HCT116 (cell line): ENCODE measurements around the gene PLCB1. TPM values are rescaled to one million over a fixed set of nuclear protein-coding genes. Genes with fewer than 3 reads are reported as not detected.

ENCODE experiments used
- ATAC-seq: fragments of 200-7000 bp; cut with Tn5 transposase; 2 replicates; pipeline ENCODE4 v1.9.1; 2020; ENCODE audit warnings: mild to moderate bottlenecking, moderate library complexity
- BruUV-seq: library from RNA; stranded (reverse); fragments of 400-500 nt; replicated peaks from 2 replicates; lab custom pipeline; 2021; lab: Mats Ljungman, UMichigan
- CTCF ChIA-PET: fragments of 300-600 bp; sonication (Branson Sonifier 250); formaldehyde crosslinking; loops from one replicate; lab custom pipeline; 2021; ENCODE audit warnings: antibody characterized with exemption; lab: Charles Lee
- POLR2A ChIA-PET: fragments of 300-600, 350-600 bp; sonication (Branson Sonifier 250); formaldehyde crosslinking; loops from one replicate; lab custom pipeline; 2021; ENCODE audit warnings: antibody characterized with exemption; lab: Charles Lee
- RAD21 ChIA-PET, 2 experiments: fragments of 300-600 bp; sonication (Branson Sonifier 250); formaldehyde crosslinking; loops; one replicate each; lab custom pipeline; 2023; ENCODE audit warnings: low total read pairs in 2 of 2; ENCODE audit not compliant: uncharacterized antibody in 2 of 2, unreplicated experiment in 2 of 2, low non-redundant PET in 1 of 2; lab: Charles Lee
- DNase-seq: peaks from one replicate; pipeline ENCODE4 v3.0.0-alpha.2; 2010; ENCODE audit warnings: low read depth, low spot score
- H2AFZ ChIP-seq: fragments of 200-600 bp; shearing (Covaris generic), sonication (generic); 2 replicates; pipeline ENCODE4 v1.6.1; 2017; ENCODE audit warnings: low read depth, mixed run types, mixed read lengths, antibody characterized with exemption, low read length; ENCODE audit not compliant: poor library complexity, severe bottlenecking
- H3K27ac ChIP-seq: 2 replicates; pipeline ENCODE4 v1.5.1; 2012; ENCODE audit warnings: low read depth, low read length
- H3K27me3 ChIP-seq: fragments of 200-600 bp; sonication (generic); 2 replicates; pipeline ENCODE4 v1.6.1; 2016; ENCODE audit warnings: mixed run types, low read length, mixed read lengths; ENCODE audit not compliant: insufficient read depth
- H3K36me3 ChIP-seq, 2 experiments: fragments of 200-500 bp in 1 of 2; fragments of 200-600 bp in 1 of 2; sonication (Bioruptor generic) in 1 of 2; sonication (generic) in 1 of 2; 2 replicates each; pipeline versions ENCODE4 v1.5.1 to v1.6.1; 2014 to 2016; ENCODE audit warnings: low read length in 2 of 2, inconsistent platforms in 1 of 2, mixed read lengths in 1 of 2, mixed run types in 1 of 2; ENCODE audit not compliant: insufficient read depth in 2 of 2, control insufficient read depth in 1 of 2
- H3K4me1 ChIP-seq, 2 experiments: fragments of 200-600 bp in 1 of 2; sonication (generic) in 1 of 2; 2 replicates each; pipeline versions ENCODE4 v1.5.1 to v1.6.1; 2012 to 2017; ENCODE audit warnings: low read length in 2 of 2, inconsistent platforms in 1 of 2, mild to moderate bottlenecking in 1 of 2, mixed read lengths in 1 of 2, mixed run types in 1 of 2, moderate library complexity in 1 of 2; ENCODE audit not compliant: insufficient read depth in 2 of 2, control insufficient read depth in 1 of 2
- H3K4me2 ChIP-seq: fragments of 200-600 bp; sonication (generic); 2 replicates; pipeline ENCODE4 v1.6.1; 2017; ENCODE audit warnings: mixed run types, low read length, mixed read lengths
- H3K4me3 ChIP-seq, 2 experiments: fragments of 200-600 bp in 1 of 2; sonication (generic) in 1 of 2; replicated peaks in 1 of 2; 2 replicates each; pipeline ENCODE4 v1.5.1; 2011 to 2016; ENCODE audit warnings: low read length in 2 of 2, control low read depth in 1 of 2, low read depth in 1 of 2, mild to moderate bottlenecking in 1 of 2, mixed read lengths in 1 of 2, mixed run types in 1 of 2
- H3K79me2 ChIP-seq: fragments of 200-600 bp; sonication (generic); 2 replicates; pipeline ENCODE4 v1.6.1; 2017; ENCODE audit warnings: mild to moderate bottlenecking, mixed run types, low read length, moderate library complexity, mixed read lengths; ENCODE audit not compliant: insufficient read depth
- H3K9ac ChIP-seq: fragments of 200-600 bp; sonication (generic); 2 replicates; pipeline ENCODE4 v1.6.1; 2016; ENCODE audit warnings: low read length, mixed read lengths
- H3K9me2 ChIP-seq: fragments of 200-600 bp; sonication (generic), shearing (Covaris generic); 2 replicates; pipeline ENCODE4 v1.6.1; 2017; ENCODE audit warnings: mixed run types, mild to moderate bottlenecking, moderate library complexity; ENCODE audit not compliant: insufficient read depth
- H3K9me3 ChIP-seq, 2 experiments: fragments of 200-500 bp in 1 of 2; fragments of 200-600 bp in 1 of 2; sonication (Bioruptor generic) in 1 of 2; sonication (generic) in 1 of 2; 2 replicates each; pipeline ENCODE4 v1.6.1; 2014 to 2017; ENCODE audit warnings: low read length in 2 of 2, mixed read lengths in 2 of 2, inconsistent platforms in 1 of 2, low read depth in 1 of 2, mild to moderate bottlenecking in 1 of 2, mixed run types in 1 of 2, moderate library complexity in 1 of 2; ENCODE audit not compliant: control insufficient read depth in 1 of 2, insufficient read depth in 1 of 2
- H4K20me1 ChIP-seq: fragments of 200-600 bp; sonication (generic), shearing (Covaris generic); 2 replicates; pipeline ENCODE4 v1.6.1; 2017; ENCODE audit warnings: mixed run types, mild to moderate bottlenecking, moderate library complexity; ENCODE audit not compliant: insufficient read depth
- CBX3 ChIP-seq: IDR thresholded peaks from 2 replicates; pipeline ENCODE4 v1.6.1; 2012; ENCODE audit warnings: low read depth
- CEBPB ChIP-seq: IDR thresholded peaks from 2 replicates; pipeline ENCODE4 v1.6.1; 2012; ENCODE audit warnings: low read depth
- EGR1 ChIP-seq: IDR thresholded peaks from 2 replicates; pipeline ENCODE4 v1.6.1; 2012; ENCODE audit warnings: low read depth
- EZH2phosphoT487 ChIP-seq: fragments of 200-600 bp; IDR thresholded peaks from 2 replicates; pipeline ENCODE4 v1.6.1; 2018; ENCODE audit warnings: antibody characterized with exemption, borderline replicate concordance
- FOSL1 ChIP-seq: IDR thresholded peaks from 2 replicates; pipeline ENCODE4 v1.6.1; 2012; ENCODE audit warnings: low read depth
- JUND ChIP-seq: IDR thresholded peaks from 2 replicates; pipeline ENCODE4 v1.6.1; 2012
- POLR2A ChIP-seq: IDR thresholded peaks from 2 replicates; pipeline ENCODE4 v1.7.0; 2011; ENCODE audit warnings: borderline replicate concordance; ENCODE audit not compliant: insufficient read depth, insufficient read length; ENCODE audit errors: extremely low read depth
- POLR2AphosphoS5 ChIP-seq: IDR thresholded peaks from 2 replicates; pipeline ENCODE4 v1.6.1; 2011; ENCODE audit warnings: mild to moderate bottlenecking, low read depth, low read length, moderate library complexity
- REST ChIP-seq: IDR thresholded peaks from 2 replicates; pipeline ENCODE4 v1.6.1; 2012; ENCODE audit warnings: low read depth
- TCF7L2 ChIP-seq: IDR thresholded peaks from 2 replicates; pipeline ENCODE4 v1.7.0; 2011; ENCODE audit warnings: borderline replicate concordance, inconsistent platforms; ENCODE audit not compliant: insufficient read depth, insufficient read length; ENCODE audit errors: extremely low read depth
- ZNF274 ChIP-seq: fragments of 200-500 bp; sonication (Bioruptor generic); IDR thresholded peaks from 2 replicates; pipeline ENCODE4 v1.6.1; 2014; ENCODE audit warnings: mild to moderate bottlenecking, low read depth, low read length, inconsistent platforms
- intact Hi-C: fragments of 100-400 bp; cut with micrococcal nuclease; formaldehyde crosslinking; loops from 2 replicates; pipeline ENCODE4 v1.10.0; 2022
- total RNA-seq: library from RNA; stranded (reverse); gene quantifications from one replicate; pipeline ENCODE4 v1.2.1, GENCODE V29; 2021; ENCODE audit not compliant: unreplicated experiment
- TF ChIP-seq, protein P1 (sequence below): IDR thresholded peaks from 2 replicates; pipeline ENCODE4 v1.6.1; 2011; ENCODE audit warnings: mild to moderate bottlenecking, low read length, moderate library complexity; ENCODE audit not compliant: insufficient replicate concordance; ENCODE audit errors: extremely low read depth

Gene PLCB1
- total RNA-seq, 1 experiment from 2014 or later: 15.8 TPM

- Histone ChIP-seq H3K27me3 (no peaks in the 10 kb centered on the region), H3K9ac (no peak overlapping the region), H2AFZ (no peak overlapping the region), H3K36me3 (no peaks in the 10 kb centered on the region), H3K4me1 (no peaks in the 10 kb centered on the region; a peak in 1 of 4 replicates), H3K27ac (no peak overlapping the region), H3K9me2 (no peaks in the 10 kb centered on the region), H3K79me2 (no peaks in the 10 kb centered on the region), H3K9me3 (no peaks in the 10 kb centered on the region), H4K20me1 (no peaks in the 10 kb centered on the region), H3K4me3 (no peak overlapping the region), H3K4me2 (no peak overlapping the region)
- ChIA-PET CTCF (no interaction called here), RAD21 (no interaction called here), POLR2A (no interaction called here)
- no TSS peak for BruUV-seq
- ATAC-seq (no peak), DNase-seq (no peak)
- intact Hi-C loops: no loop called here
- no peak for TF ChIP-seq CEBPB
- no peak for TF ChIP-seq EZH2phosphoT487
- TF ChIP-seq CBX3: no peak
- TF ChIP-seq TCF7L2: no peak
- TF ChIP-seq, protein P1, sequence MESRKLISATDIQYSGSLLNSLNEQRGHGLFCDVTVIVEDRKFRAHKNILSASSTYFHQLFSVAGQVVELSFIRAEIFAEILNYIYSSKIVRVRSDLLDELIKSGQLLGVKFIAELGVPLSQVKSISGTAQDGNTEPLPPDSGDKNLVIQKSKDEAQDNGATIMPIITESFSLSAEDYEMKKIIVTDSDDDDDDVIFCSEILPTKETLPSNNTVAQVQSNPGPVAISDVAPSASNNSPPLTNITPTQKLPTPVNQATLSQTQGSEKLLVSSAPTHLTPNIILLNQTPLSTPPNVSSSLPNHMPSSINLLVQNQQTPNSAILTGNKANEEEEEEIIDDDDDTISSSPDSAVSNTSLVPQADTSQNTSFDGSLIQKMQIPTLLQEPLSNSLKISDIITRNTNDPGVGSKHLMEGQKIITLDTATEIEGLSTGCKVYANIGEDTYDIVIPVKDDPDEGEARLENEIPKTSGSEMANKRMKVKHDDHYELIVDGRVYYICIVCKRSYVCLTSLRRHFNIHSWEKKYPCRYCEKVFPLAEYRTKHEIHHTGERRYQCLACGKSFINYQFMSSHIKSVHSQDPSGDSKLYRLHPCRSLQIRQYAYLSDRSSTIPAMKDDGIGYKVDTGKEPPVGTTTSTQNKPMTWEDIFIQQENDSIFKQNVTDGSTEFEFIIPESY: no peak
- TF ChIP-seq ZNF274: no peak
- no peak for TF ChIP-seq POLR2AphosphoS5
- no peak for TF ChIP-seq EGR1
- TF ChIP-seq POLR2A: no peak
- TF ChIP-seq FOSL1: no peak
- TF ChIP-seq REST: no peak
- no peak for TF ChIP-seq JUND
Measured at GRCh38 chr20:8212286-8212685, 80.2 kb downstream of the PLCB1 start.
